HCT116 (cell line): ENCODE data around the gene CACNA2D3.

Experiments used
- ATF3 ChIP-seq: IDR thresholded peaks from 2 replicates; pipeline ENCODE4 v1.6.1; 2012
- CTCF ChIP-seq, 3 experiments: fragments of 200-600 bp in 1 of 3; sonication (generic) in 1 of 3; IDR thresholded peaks in 2 of 3; conservative IDR thresholded peaks in 1 of 3; 2 replicates each; pipeline ENCODE4 v1.5.1; 2012 to 2017; ENCODE audit warnings: low read depth in 2 of 3, low read length in 2 of 3, antibody characterized with exemption in 1 of 3, borderline replicate concordance in 1 of 3, control low read depth in 1 of 3, mild to moderate bottlenecking in 1 of 3, mixed read lengths in 1 of 3, mixed run types in 1 of 3, moderate library complexity in 1 of 3; ENCODE audit not compliant: insufficient read depth in 1 of 3
- EZH2 ChIP-seq: fragments of 200-600 bp; sonication (generic); IDR thresholded peaks from 2 replicates; pipeline ENCODE4 v1.6.1; 2017; ENCODE audit warnings: antibody characterized with exemption, mixed run types
- EZH2phosphoT487 ChIP-seq: fragments of 200-600 bp; IDR thresholded peaks from 2 replicates; pipeline ENCODE4 v1.6.1; 2018; ENCODE audit warnings: antibody characterized with exemption, borderline replicate concordance
- JUND ChIP-seq: IDR thresholded peaks from 2 replicates; pipeline ENCODE4 v1.6.1; 2012
- MAX ChIP-seq: IDR thresholded peaks from 2 replicates; pipeline ENCODE4 v1.6.1; 2012
- POLR2A ChIP-seq: IDR thresholded peaks from 2 replicates; pipeline ENCODE4 v1.7.0; 2011; ENCODE audit warnings: borderline replicate concordance; ENCODE audit not compliant: insufficient read depth, insufficient read length; ENCODE audit errors: extremely low read depth
- POLR2AphosphoS5 ChIP-seq: IDR thresholded peaks from 2 replicates; pipeline ENCODE4 v1.6.1; 2011; ENCODE audit warnings: mild to moderate bottlenecking, low read depth, low read length, moderate library complexity
- RAD21 ChIP-seq: IDR thresholded peaks from 2 replicates; pipeline ENCODE4 v1.6.1; 2012; ENCODE audit warnings: low read depth, mild to moderate bottlenecking
- REST ChIP-seq: IDR thresholded peaks from 2 replicates; pipeline ENCODE4 v1.6.1; 2012; ENCODE audit warnings: low read depth
- SP1 ChIP-seq: IDR thresholded peaks from 2 replicates; pipeline ENCODE4 v1.6.1; 2012; ENCODE audit warnings: low read depth
- SRF ChIP-seq: IDR thresholded peaks from 2 replicates; pipeline ENCODE4 v1.6.1; 2012; ENCODE audit warnings: low read depth
- ZBTB33 ChIP-seq: IDR thresholded peaks from 2 replicates; pipeline ENCODE4 v1.6.1; 2011; ENCODE audit warnings: mild to moderate bottlenecking, low read length, moderate library complexity; ENCODE audit not compliant: insufficient replicate concordance; ENCODE audit errors: extremely low read depth

- TF ChIP-seq CTCF (IDR thresholded peaks at IDR 0.05 in 2 of 3, conservative IDR thresholded peaks at IDR 0.05 in 1 of 3; ENCODE audit: borderline replicate concordance in 1 of 3, insufficient read depth in 1 of 3, low read depth in 2 of 3, low read length in 2 of 3) = no peak
- TF ChIP-seq ZBTB33 = no peak
- TF ChIP-seq SP1 = no peak
- TF ChIP-seq POLR2A = no peak
- TF ChIP-seq EZH2 = no peak
- TF ChIP-seq POLR2AphosphoS5 = no peak
- TF ChIP-seq JUND = no peak
- TF ChIP-seq ATF3 = no peak
- TF ChIP-seq REST = no peak
- no peak for TF ChIP-seq RAD21
- TF ChIP-seq MAX = no peak
- no peak for TF ChIP-seq EZH2phosphoT487
- TF ChIP-seq SRF = no peak
Measured at GRCh38 chr3:54878145-54878544, 755.8 kb downstream of the CACNA2D3 start.
